ENCODE measurements around the gene AGXT2. TPM values are rescaled to one million over a fixed set of nuclear protein-coding genes. Genes with fewer than 3 reads are reported as not detected.

Gene AGXT2
- total and polyA plus RNA-seq, 2 of the 13 experiments (the other 11 are each of a cell fraction or from before 2014, with no cell fraction given): 0.04 to 0.13 TPM

DNA sequence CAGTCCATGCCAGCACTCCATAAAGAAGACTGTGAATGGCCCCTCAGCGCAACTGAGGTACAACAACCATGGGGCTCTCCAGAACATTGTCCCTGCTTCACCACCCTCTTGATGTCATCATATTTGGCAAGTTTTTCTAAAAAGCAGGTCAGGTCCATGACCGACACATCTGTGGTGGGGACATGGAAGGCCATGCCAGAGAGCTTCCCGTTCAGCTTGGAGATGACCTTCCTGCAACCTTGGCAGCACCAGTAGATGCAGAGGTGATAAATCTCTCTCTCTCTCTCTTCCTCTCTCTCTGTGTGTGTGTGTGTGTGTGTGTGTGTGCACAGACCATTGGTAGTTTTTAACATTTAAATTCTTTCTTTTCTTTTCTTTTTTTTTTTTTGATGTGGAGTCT is 35.4 kb upstream of the AGXT2 start:
- Histone ChIP-seq H3K27ac (ENCODE audit: extremely low read length, insufficient read depth, low read length) (no peak overlapping the region), H3K27me3 (ENCODE audit: control insufficient read depth in 1 of 2, insufficient read depth in 2 of 2, low read length in 2 of 2) (no peaks in the 10 kb centered on the region), H3K36me3 (replicated peaks in 1 of 2; ENCODE audit: control insufficient read depth in 1 of 2, insufficient read depth in 2 of 2, low read length in 2 of 2) (peaks cover 2 to 8% of the 10 kb centered on the region in 2 experiments; a peak in 2 of 5 replicates), H3K9ac (ENCODE audit: insufficient read depth, low read depth, low read length) (no peak overlapping the region), H4K20me1 (ENCODE audit: insufficient read depth, low read length) (no peaks in the 10 kb centered on the region), H3K4me1 (ENCODE audit: insufficient read depth, low read length) (peaks cover 9% of the 10 kb centered on the region; the same call in 1 of the 2 replicates), H3K4me2 (ENCODE audit: low read depth, low read length) (no peak overlapping the region), H2AFZ (ENCODE audit: low read length) (no peak overlapping the region), H3K4me3 (replicated peaks in 1 of 3; ENCODE audit: insufficient read depth in 1 of 3, low read depth in 2 of 3, low read length in 3 of 3) (no peak overlapping the region), H3K9me3 (ENCODE audit: low read length) (no peaks in the 10 kb centered on the region), H3K79me2 (ENCODE audit: insufficient read depth, low read length) (no peaks in the 10 kb centered on the region)
- DNase-seq (ENCODE audit: low spot score) (no peak), FAIRE-seq (no peak), ATAC-seq (no peak)
- intact Hi-C loops (cut with micrococcal nuclease; ENCODE audit: unreplicated experiment) (no loop called here), in situ Hi-C loops (cut with HindIII; ENCODE audit: extremely low pct_ligation_motif_present, low pct_unique_long_range_greater_than_20kb) (no loop called here)
- WGBS (ENCODE audit: low lambda C conversion rate): 100% methylated on average over 3 of the region's 3 CpGs
- no TSS peak for BruUV-seq (replicated peaks)
- POLR2A ChIA-PET: no interaction called here
- TF ChIP-seq TBL1XR1 (IDR thresholded peaks at IDR 0.05; ENCODE audit: borderline replicate concordance, low read length, partially characterized antibody) (no peak), TRIM24 (CRISPR knock-in tag; IDR thresholded peaks at IDR 0.05) (no peak), DMTF1 (CRISPR knock-in tag; IDR thresholded peaks at IDR 0.05) (no peak), FOXO1 (CRISPR knock-in tag; IDR thresholded peaks at IDR 0.05) (no peak), ZFP91 (CRISPR knock-in tag; IDR thresholded peaks at IDR 0.05; ENCODE audit: borderline replicate concordance) (no peak), NFE2L1 (CRISPR knock-in tag; IDR thresholded peaks at IDR 0.05; ENCODE audit: borderline replicate concordance) (no peak)
- TF ChIP-seq, protein P1, sequence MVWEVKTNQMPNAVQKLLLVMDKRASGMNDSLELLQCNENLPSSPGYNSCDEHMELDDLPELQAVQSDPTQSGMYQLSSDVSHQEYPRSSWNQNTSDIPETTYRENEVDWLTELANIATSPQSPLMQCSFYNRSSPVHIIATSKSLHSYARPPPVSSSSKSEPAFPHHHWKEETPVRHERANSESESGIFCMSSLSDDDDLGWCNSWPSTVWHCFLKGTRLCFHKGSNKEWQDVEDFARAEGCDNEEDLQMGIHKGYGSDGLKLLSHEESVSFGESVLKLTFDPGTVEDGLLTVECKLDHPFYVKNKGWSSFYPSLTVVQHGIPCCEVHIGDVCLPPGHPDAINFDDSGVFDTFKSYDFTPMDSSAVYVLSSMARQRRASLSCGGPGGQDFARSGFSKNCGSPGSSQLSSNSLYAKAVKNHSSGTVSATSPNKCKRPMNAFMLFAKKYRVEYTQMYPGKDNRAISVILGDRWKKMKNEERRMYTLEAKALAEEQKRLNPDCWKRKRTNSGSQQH (CRISPR knock-in tag; IDR thresholded peaks at IDR 0.05; ENCODE audit: low read depth): no peak
- CTCF ChIA-PET (ENCODE audit: low intra/inter-chr PET ratio, low total read pairs): no interaction called here
